SK-N-MC (cell line): ENCODE results near the gene RAC3.

Experiments used
- DNase-seq: peaks from one replicate; pipeline ENCODE4 v3.0.0-alpha.2; 2011; ENCODE audit warnings: low read depth, low spot score
- H3K27ac ChIP-seq: fragments of 200-600 bp; sonication (generic); 2 replicates; pipeline ENCODE4 v1.5.1; 2016; ENCODE audit warnings: mixed run types
- H3K36me3 ChIP-seq: fragments of 200-600 bp; sonication (generic); 2 replicates; pipeline ENCODE4 v1.6.1; 2017; ENCODE audit warnings: antibody characterized with exemption, low read length, mixed read lengths; ENCODE audit not compliant: insufficient read depth
- H3K4me3 ChIP-seq: fragments of 200-600 bp; sonication (generic); 2 replicates; pipeline ENCODE4 v1.5.1; 2016
- H3K9ac ChIP-seq: fragments of 200-600 bp; sonication (generic); 2 replicates; pipeline ENCODE4 v1.8.0; 2017; ENCODE audit warnings: mixed run types, mixed read lengths; ENCODE audit not compliant: insufficient read length
- H3K9me3 ChIP-seq: fragments of 200-600 bp; sonication (generic); 2 replicates; pipeline ENCODE4 v1.6.1; 2017; ENCODE audit warnings: low read depth, mild to moderate bottlenecking, antibody characterized with exemption, low read length, moderate library complexity, mixed read lengths
- EZH2 ChIP-seq: fragments of 200-600 bp; sonication (generic); IDR thresholded peaks from one replicate; pipeline ENCODE4 v1.6.1; 2017; ENCODE audit warnings: antibody characterized with exemption
- FOXP2 ChIP-seq: optimal IDR thresholded peaks from 2 replicates; pipeline ENCODE3; 2011; ENCODE audit warnings: mild to moderate bottlenecking, moderate library complexity; ENCODE audit not compliant: insufficient read depth; ENCODE audit errors: extremely low read length, control extremely low read depth
- POLR2AphosphoS5 ChIP-seq: IDR thresholded peaks from 2 replicates; pipeline ENCODE4 v1.6.1; 2012; ENCODE audit warnings: mild to moderate bottlenecking, low read depth, low read length, borderline replicate concordance

Gene RAC3

DNA sequence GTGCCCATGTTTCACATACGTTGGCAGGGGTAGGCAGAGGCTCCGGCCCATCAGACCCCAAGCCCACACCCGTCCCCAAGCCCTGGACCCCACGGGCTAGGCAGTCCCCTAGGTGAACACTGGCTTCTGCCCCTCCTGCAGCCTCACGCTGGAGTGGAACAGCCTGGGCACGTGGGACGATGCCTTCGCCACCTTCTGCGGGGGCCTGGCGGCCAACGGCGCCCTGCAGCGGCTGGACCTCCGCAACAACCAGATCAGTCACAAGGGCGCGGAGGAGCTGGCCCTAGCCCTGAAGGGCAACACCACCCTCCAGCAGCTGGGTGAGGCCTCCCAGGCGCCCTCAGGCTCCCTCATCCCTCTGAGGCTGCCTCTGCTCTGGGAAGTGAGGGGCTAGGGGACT is 6.6 kb upstream of the RAC3 start:
- H3K27ac ChIP-seq = no peak overlapping the region
- H3K9me3 ChIP-seq = no peaks in the 10 kb centered on the region
- TF ChIP-seq FOXP2 (no peak), POLR2AphosphoS5 (no peak), EZH2 (no peak)
- H3K9ac ChIP-seq = no peak overlapping the region
- no peaks in the 10 kb centered on the region for H3K36me3 ChIP-seq
- DNase-seq = no peak
- H3K4me3 ChIP-seq = no peak overlapping the region

- no peak for DNase-seq
- Histone ChIP-seq H3K9me3 (no peaks in the 10 kb centered on the region), H3K4me3 (no peak overlapping the region), H3K36me3 (no peaks in the 10 kb centered on the region), H3K27ac (no peak overlapping the region), H3K9ac (no peak overlapping the region)
- TF ChIP-seq POLR2AphosphoS5 (no peak), FOXP2 (no peak), EZH2 (no peak)
Observed at GRCh38 chr17:82025401-82026107, 5.9 kb upstream of the RAC3 start.

DNA sequence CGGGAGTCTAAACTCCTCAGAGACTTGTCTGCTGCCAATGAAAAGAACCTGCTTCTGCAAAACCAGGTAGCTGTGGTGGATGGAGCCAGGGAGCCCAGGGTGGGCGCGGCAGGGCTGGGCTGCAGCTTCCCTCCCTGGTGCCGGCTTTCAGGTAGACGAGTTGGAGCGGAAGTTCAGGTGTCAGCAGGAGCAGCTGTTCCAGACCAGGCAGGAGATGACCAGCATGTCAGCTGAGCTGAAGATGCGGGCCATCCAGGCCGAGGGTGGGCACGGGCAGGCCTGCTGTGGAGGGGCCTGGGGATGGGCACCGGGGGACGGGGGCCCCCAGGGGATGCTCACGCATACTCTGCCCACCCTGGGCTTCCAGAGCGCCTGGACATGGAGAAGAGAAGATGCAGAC is 3.2 kb upstream of the RAC3 start:
- no peak overlapping the region for H3K4me3 ChIP-seq
- H3K9ac ChIP-seq = no peak overlapping the region
- TF ChIP-seq POLR2AphosphoS5 = no peak
- no peak for TF ChIP-seq FOXP2
- TF ChIP-seq EZH2 = no peak
- no peaks in the 10 kb centered on the region for H3K36me3 ChIP-seq
- H3K27ac ChIP-seq = no peak overlapping the region
- DNase-seq = no peak
- H3K9me3 ChIP-seq = no peaks in the 10 kb centered on the region

DNA sequence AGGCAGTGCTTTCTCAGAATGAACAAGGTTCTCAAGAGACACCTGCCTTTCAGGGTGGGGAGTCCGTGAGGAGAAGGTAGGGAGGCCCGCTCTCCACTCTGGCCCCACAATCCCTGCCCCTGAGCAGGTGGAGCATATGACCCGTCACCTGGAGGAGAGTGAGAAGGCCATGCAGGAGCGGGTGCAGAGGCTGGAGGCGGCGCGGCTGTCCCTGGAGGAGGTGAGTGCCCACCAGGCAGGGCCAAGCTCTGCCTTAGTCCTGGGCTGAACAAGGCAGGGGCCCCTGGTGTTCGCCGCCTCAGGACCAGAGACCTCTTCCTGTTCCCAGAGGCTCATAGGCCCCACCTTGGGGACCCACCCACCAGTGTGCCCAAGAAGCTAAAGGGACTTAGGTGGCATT is 2.5 kb upstream of the RAC3 start:
- H3K27ac ChIP-seq = no peak overlapping the region
- no peak overlapping the region for H3K9ac ChIP-seq
- H3K36me3 ChIP-seq = no peaks in the 10 kb centered on the region
- TF ChIP-seq FOXP2 = no peak
- DNase-seq = no peak
- H3K4me3 ChIP-seq = no peak overlapping the region
- H3K9me3 ChIP-seq = no peaks in the 10 kb centered on the region

- Histone ChIP-seq H3K9ac (no peak overlapping the region), H3K27ac (no peak overlapping the region), H3K36me3 (no peaks in the 10 kb centered on the region), H3K4me3 (no peak overlapping the region), H3K9me3 (no peaks in the 10 kb centered on the region)
- TF ChIP-seq EZH2 = no peak
- DNase-seq = no peak
Observed at GRCh38 chr17:82029391-82029790, 2.1 kb upstream of the RAC3 start.

DNA sequence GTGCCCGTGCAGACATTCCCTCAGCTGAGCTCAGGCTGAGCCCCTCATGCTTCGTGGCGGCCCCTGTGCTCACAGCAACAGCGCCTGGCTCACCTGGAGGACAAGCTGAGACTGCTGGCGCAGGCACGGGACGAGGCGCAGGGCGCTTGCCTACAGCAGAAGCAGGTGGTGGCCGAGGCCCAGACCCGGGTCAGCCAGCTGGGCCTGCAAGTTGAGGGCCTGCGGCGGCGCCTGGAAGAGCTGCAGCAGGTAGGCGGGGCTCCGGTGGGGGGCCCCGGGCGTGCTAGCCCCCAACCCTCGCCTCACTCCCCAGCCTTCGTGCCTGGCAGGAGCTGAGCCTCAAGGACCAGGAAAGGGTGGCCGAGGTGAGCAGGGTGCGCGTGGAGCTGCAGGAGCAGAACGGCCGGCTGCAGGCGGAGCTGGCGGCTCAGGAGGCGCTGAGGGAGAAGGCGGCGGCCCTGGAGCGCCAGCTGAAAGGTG is 1.4 kb upstream of the RAC3 start:
- Histone ChIP-seq H3K9me3 (no peaks in the 10 kb centered on the region), H3K4me3 (peak overlapping the region; percentile 90; the same call in 1 of the 2 replicates), H3K9ac (no peak overlapping the region), H3K36me3 (no peaks in the 10 kb centered on the region), H3K27ac (no peak overlapping the region)
- TF ChIP-seq FOXP2 = no peak
- no peak for DNase-seq

DNA sequence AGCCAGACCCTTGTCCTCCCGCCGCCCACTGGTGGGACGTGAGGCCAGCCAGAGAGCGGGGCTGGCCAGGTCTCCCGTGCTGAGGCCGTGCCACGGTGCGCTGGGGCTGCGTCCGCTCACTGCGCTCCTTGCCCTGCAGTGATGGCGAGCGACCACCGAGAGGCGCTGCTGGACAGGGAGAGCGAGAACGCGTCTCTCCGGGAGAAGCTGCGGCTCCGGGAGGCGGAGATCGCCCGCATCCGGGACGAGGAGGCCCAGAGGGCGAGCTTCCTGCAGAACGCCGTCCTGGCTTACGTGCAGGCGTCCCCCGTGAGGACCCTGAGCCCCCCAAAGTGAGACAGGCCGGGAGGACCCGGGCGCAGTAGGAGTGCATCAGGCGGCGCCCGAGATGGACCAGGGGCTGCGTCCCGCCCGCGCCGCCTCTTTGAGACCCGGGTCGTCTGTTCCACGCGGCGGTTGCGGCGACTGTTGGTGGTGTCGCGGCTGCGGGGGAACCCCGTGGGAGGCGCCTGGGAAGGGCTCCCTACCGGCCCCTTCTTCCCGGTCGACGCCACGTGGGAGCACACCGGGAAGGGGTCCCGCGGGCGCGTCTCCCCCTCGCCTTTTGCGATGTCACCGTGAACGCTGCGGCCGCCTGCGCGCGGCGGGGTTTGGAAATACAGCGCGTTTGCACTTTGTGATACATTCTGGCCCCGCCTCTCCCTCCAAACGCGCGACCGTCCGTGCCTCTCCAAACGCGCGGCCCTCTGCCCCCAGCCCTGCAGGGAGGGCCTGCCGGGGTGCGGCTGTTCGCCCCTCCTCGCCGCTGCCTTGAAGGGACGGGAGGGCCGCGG is 792 bp upstream of the RAC3 start:
- Histone ChIP-seq H3K36me3 (no peaks in the 10 kb centered on the region), H3K27ac (no peak overlapping the region), H3K9ac (peak overlapping the region; percentile 62), H3K9me3 (no peaks in the 10 kb centered on the region), H3K4me3 (peak overlapping the region; percentile 90)
- no peak for TF ChIP-seq FOXP2
- DNase-seq = no peak

DNA sequence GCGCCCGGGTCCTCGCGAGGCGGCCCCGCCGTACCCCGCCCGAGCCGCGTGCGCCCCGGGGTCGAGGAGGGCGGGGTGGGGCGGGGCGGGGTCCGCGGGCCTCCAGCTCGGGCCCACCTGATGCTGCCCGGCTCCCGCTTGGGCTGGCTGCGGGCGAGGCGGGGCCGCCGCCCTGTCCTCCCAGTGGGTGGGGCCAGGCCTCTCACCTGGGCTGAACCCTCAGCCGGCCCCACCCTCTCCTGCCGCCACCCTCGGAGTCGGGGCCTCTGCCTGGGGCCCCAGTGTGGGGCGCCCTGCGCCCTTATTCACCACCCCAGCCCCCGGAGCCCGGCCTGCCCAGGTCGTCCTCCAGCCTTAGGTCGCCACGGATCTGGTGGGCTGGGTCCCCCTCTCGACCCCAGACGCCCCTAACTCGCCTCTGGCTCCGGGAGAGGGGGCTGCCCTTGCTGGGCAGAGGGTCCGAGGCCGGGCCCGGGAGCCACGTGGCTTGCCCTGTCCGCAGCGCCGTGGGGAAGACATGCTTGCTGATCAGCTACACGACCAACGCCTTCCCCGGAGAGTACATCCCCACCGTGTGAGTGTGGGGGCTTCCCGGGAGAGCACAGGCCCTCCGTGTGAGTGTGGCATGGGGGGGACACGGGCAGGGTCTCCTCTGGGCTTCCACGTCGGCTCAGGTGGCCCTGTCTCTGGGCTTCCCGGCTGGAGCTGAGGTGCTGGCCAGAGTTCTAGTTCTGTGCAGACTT is 578 bp downstream of the RAC3 start:
- peak overlapping the region; percentile 80 for H3K4me3 ChIP-seq
- no peaks in the 10 kb centered on the region for H3K9me3 ChIP-seq
- peak overlapping the region; percentile 76 for H3K9ac ChIP-seq
- no peak overlapping the region for H3K27ac ChIP-seq
- DNase-seq = no peak
- H3K36me3 ChIP-seq = no peaks in the 10 kb centered on the region
- no peak for TF ChIP-seq FOXP2
- no peak; the same call in 1 of the 2 replicates for TF ChIP-seq POLR2AphosphoS5
- no peak for TF ChIP-seq EZH2
